Sigmoid colon (tissue), 7 donors: ENCODE data around the gene AKAP1. TPM values are rescaled to one million over a fixed set of nuclear protein-coding genes. Genes with fewer than 3 reads are reported as not detected.

Source experiments
- DNase-seq: peaks from one replicate; pipeline ENCODE4 v3.0.0-alpha.2; 2019
- H3K27ac ChIP-seq, 4 donors: fragments of 200-600 bp; sonication (generic); one replicate each; pipeline ENCODE4 v1.5.1; 2016 to 2019; ENCODE audit warnings: mild to moderate bottlenecking in 1 of 4
- H3K27me3 ChIP-seq, 3 donors: fragments of 200-600 bp; sonication (generic); one replicate each; pipeline ENCODE4 v1.5.1; 2019; ENCODE audit warnings: mild to moderate bottlenecking in 1 of 3
- H3K36me3 ChIP-seq, 4 donors: fragments of 200-600 bp; sonication (generic); one replicate each; pipeline ENCODE4 v1.5.1; 2016 to 2019
- H3K4me1 ChIP-seq, 4 donors: fragments of 200-600 bp; sonication (generic); one replicate each; pipeline ENCODE4 v1.5.1; 2017 to 2019
- H3K4me3 ChIP-seq, 4 donors: fragments of 200-600 bp; sonication (generic); one replicate each; pipeline ENCODE4 v1.5.1; 2017 to 2019; ENCODE audit warnings: mild to moderate bottlenecking in 2 of 4, moderate library complexity in 1 of 4
- H3K9me3 ChIP-seq, 4 donors: fragments of 200-600 bp in 3 of 4; sonication (generic) in 3 of 4; one replicate each; pipeline versions ENCODE4 v1.5.1 to v1.6.1; 2013 to 2019
- CTCF ChIP-seq, 4 experiments: fragments of 450-650 bp in 3 of 4; fragments of 200-600 bp in 1 of 4; IDR thresholded peaks; one replicate each; pipeline ENCODE4 v1.5.1; 2016 to 2019; ENCODE audit warnings: antibody characterized with exemption in 4 of 4, mild to moderate bottlenecking in 3 of 4, moderate library complexity in 2 of 4
- EP300 ChIP-seq, 4 donors: sonication (generic); formaldehyde crosslinking; IDR thresholded peaks; one replicate each; pipeline ENCODE4 v1.6.1; 2017; ENCODE audit warnings: antibody characterized with exemption in 4 of 4
- POLR2A ChIP-seq, 2 donors: fragments of 450-650 bp; IDR thresholded peaks; one replicate each; pipeline ENCODE4 v1.6.1; 2016; ENCODE audit warnings: antibody characterized with exemption in 2 of 2, mild to moderate bottlenecking in 2 of 2, moderate library complexity in 2 of 2
- POLR2AphosphoS5 ChIP-seq, 4 donors: sonication (generic); formaldehyde crosslinking; IDR thresholded peaks; one replicate each; pipeline ENCODE4 v1.6.1; 2017; ENCODE audit warnings: antibody characterized with exemption in 4 of 4
- WGBS, 2 donors: extraction: QIAGEN DNeasy Blood & Tissue Kit; methylation state at CpG; one replicate each; pipeline ENCODE4 v1.1.7; 2013; 5-methylcytosine and 5-hydroxymethylcytosine counted together
- intact Hi-C: fragments of 100-400 bp; cut with DNase I; formaldehyde crosslinking; loops from one replicate; pipeline ENCODE4 v1.15.1; 2023
- polyA plus RNA-seq, 3 donors: library from polyadenylated mRNA; stranded (reverse); fragments of 200-250 nt; gene quantifications; one replicate each; pipeline ENCODE4 v1.2.3, GENCODE V29; 2013
- total RNA-seq, 4 donors: library from RNA; depleted of rRNA; stranded (reverse); fragments of >200 nt; gene quantifications; one replicate each; pipeline ENCODE4 v1.1.0, GENCODE V29; 2016
- donor health status: healthy with polysubstance abuse.
- donor health status: Bipolar disorder and iron deficiency.
- donor health status: healthy.

Gene AKAP1
- total and polyA plus RNA-seq, 7 donors: 12.7 to 126 (median 78.9) TPM

GRCh38 chr17:57140316-57140715 is 55.3 kb downstream of the AKAP1 start:
- intact Hi-C loops: no loop called here
- no peak for DNase-seq
- no peaks in the 10 kb centered on the region for H3K9me3 ChIP-seq
- H3K4me1 ChIP-seq: no peaks in the 10 kb centered on the region
- no peak overlapping the region for H3K4me3 ChIP-seq
- H3K36me3 ChIP-seq: no peaks in the 10 kb centered on the region
- no peak for TF ChIP-seq CTCF (IDR thresholded peaks at IDR 0.05)
- TF ChIP-seq POLR2AphosphoS5 (IDR thresholded peaks at IDR 0.05): no peak
- TF ChIP-seq POLR2A (IDR thresholded peaks at IDR 0.05): no peak
- no peak for TF ChIP-seq EP300 (IDR thresholded peaks at IDR 0.05)
- H3K27ac ChIP-seq: no peak overlapping the region
- WGBS, 2 donors: 78 to 83% methylated on average over 8 of the region's 8 CpGs
- H3K27me3 ChIP-seq: no peaks in the 10 kb centered on the region

GRCh38 chr17:57142925-57143324 is 57.9 kb downstream of the AKAP1 start:
- Histone ChIP-seq H3K27ac (no peak overlapping the region), H3K36me3 (no peaks in the 10 kb centered on the region), H3K27me3 (no peaks in the 10 kb centered on the region), H3K4me1 (no peaks in the 10 kb centered on the region), H3K4me3 (no peak overlapping the region), H3K9me3 (no peaks in the 10 kb centered on the region)
- 20 to 52% methylated on average over 4 of the region's 4 CpGs for WGBS, 2 donors
- no peak for TF ChIP-seq POLR2A (IDR thresholded peaks at IDR 0.05)
- TF ChIP-seq EP300 (IDR thresholded peaks at IDR 0.05): no peak
- TF ChIP-seq POLR2AphosphoS5 (IDR thresholded peaks at IDR 0.05): no peak
- TF ChIP-seq CTCF (IDR thresholded peaks at IDR 0.05): no peak
- DNase-seq: no peak
- intact Hi-C loops: no loop called here

- DNase-seq: no peak
- no peaks in the 10 kb centered on the region for H3K27me3 ChIP-seq
- no peaks in the 10 kb centered on the region for H3K36me3 ChIP-seq
- no peaks in the 10 kb centered on the region for H3K4me1 ChIP-seq
- intact Hi-C loops: no loop called here
- TF ChIP-seq POLR2A (IDR thresholded peaks at IDR 0.05): no peak
- no peak for TF ChIP-seq EP300 (IDR thresholded peaks at IDR 0.05)
- TF ChIP-seq CTCF (IDR thresholded peaks at IDR 0.05): no peak
- TF ChIP-seq POLR2AphosphoS5 (IDR thresholded peaks at IDR 0.05): no peak
- H3K4me3 ChIP-seq: no peak overlapping the region
- no peaks in the 10 kb centered on the region for H3K9me3 ChIP-seq
- WGBS, 2 donors: 72 to 76% methylated on average over 2 of the region's 2 CpGs
- no peak overlapping the region for H3K27ac ChIP-seq
Measured at GRCh38 chr17:57143361-57143760, 58.3 kb downstream of the AKAP1 start.

- Histone ChIP-seq H3K36me3 (no peaks in the 10 kb centered on the region), H3K4me1 (no peaks in the 10 kb centered on the region), H3K27me3 (no peaks in the 10 kb centered on the region), H3K27ac (no peak overlapping the region), H3K4me3 (no peak overlapping the region), H3K9me3 (no peaks in the 10 kb centered on the region)
- DNase-seq: no peak
- 81 to 82% methylated on average over 5 of the region's 5 CpGs for WGBS, 2 donors
- TF ChIP-seq POLR2A (IDR thresholded peaks at IDR 0.05) (no peak), EP300 (IDR thresholded peaks at IDR 0.05) (no peak), POLR2AphosphoS5 (IDR thresholded peaks at IDR 0.05) (no peak), CTCF (IDR thresholded peaks at IDR 0.05) (no peak)
- intact Hi-C loops: no loop called here
Measured at GRCh38 chr17:57143919-57144318, 58.9 kb downstream of the AKAP1 start.

- intact Hi-C loops: no loop called here
- Histone ChIP-seq H3K36me3 (no peaks in the 10 kb centered on the region), H3K4me1 (no peaks in the 10 kb centered on the region), H3K9me3 (no peaks in the 10 kb centered on the region), H3K27ac (no peak overlapping the region), H3K27me3 (no peaks in the 10 kb centered on the region), H3K4me3 (no peak overlapping the region)
- 71 to 82% methylated on average over 7 of the region's 7 CpGs for WGBS, 2 donors
- TF ChIP-seq POLR2A (IDR thresholded peaks at IDR 0.05) (no peak), POLR2AphosphoS5 (IDR thresholded peaks at IDR 0.05) (no peak), EP300 (IDR thresholded peaks at IDR 0.05) (no peak), CTCF (IDR thresholded peaks at IDR 0.05) (no peak)
- DNase-seq: no peak
Measured at GRCh38 chr17:57144567-57144966, 59.5 kb downstream of the AKAP1 start.
